Pancreas (tissue), 10 donors: Measurements from ENCODE around the gene DMRT2. TPM values are rescaled to one million over a fixed set of nuclear protein-coding genes. Genes with fewer than 3 reads are reported as not detected.

Experiments
- ATAC-seq, 4 donors: fragments of 200-7000 bp; cut with Tn5 transposase; one replicate each; pipeline versions ENCODE4 v1.8.0 to v1.9.1; 2020; ENCODE audit warnings: mild to moderate bottlenecking in 4 of 4, moderate library complexity in 4 of 4
- DNase-seq, 6 donors: peaks; one replicate each; pipeline ENCODE4 v3.0.0-alpha.2; 2020
- FAIRE-seq: peaks from 2 replicates; lab custom pipeline; 2012; peaks lifted over from hg19 to GRCh38; lab: Jason Lieb, UNC
- H3K27ac ChIP-seq, 4 donors: fragments of 200-600 bp; sonication (generic); 1 replicate in 3 of 4; 2 replicates in 1 of 4; pipeline versions ENCODE4 v1.5.0 to v1.8.0; 2020
- H3K27me3 ChIP-seq, 4 donors: fragments of 200-600 bp; one replicate each; pipeline ENCODE4 v1.8.0; 2021
- H3K36me3 ChIP-seq, 3 donors: fragments of 200-600 bp; sonication (generic) in 1 of 3; one replicate each; pipeline versions ENCODE4 v1.5.0 to v1.8.0; 2020 to 2021
- H3K4me1 ChIP-seq, 3 donors: fragments of 200-600 bp; one replicate each; pipeline ENCODE4 v1.8.0; 2021
- H3K4me3 ChIP-seq, 4 donors: fragments of 200-600 bp; sonication (generic) in 2 of 4; one replicate each; pipeline versions ENCODE4 v1.5.0 to v1.8.0; 2020 to 2021
- H3K9me3 ChIP-seq, 4 donors: fragments of 200-600 bp; one replicate each; pipeline ENCODE4 v1.8.0; 2021
- CTCF ChIP-seq, 4 donors: fragments of 200-600 bp; sonication (generic) in 3 of 4; IDR thresholded peaks; one replicate each; pipeline versions ENCODE4 v1.5.0 to v1.8.0; 2021; ENCODE audit warnings: antibody characterized with exemption in 4 of 4
- WGBS, 2 donors: extraction: QIAGEN DNeasy Blood & Tissue Kit; methylation state at CpG; one replicate each; pipeline ENCODE4 v1.1.7; 2013; 5-methylcytosine and 5-hydroxymethylcytosine counted together
- intact Hi-C, 3 donors: fragments of 100-400 bp; cut with DNase I; formaldehyde crosslinking; loops; one replicate each; pipeline versions ENCODE4 v1.11.1 to v1.14.2; 2022
- polyA plus RNA-seq, 2 donors: library from polyadenylated mRNA; stranded (reverse); fragments of 200-250 nt; gene quantifications; one replicate each; pipeline ENCODE4 v1.2.3, GENCODE V29; 2013
- total RNA-seq, 6 donors: library from RNA; stranded (reverse); fragmentation: NEBNext Ultra II Directional in 4 of 6; extraction: Animal tissue kit (Norgen Biotek cat#: 25700) in 4 of 6; gene quantifications; one replicate each; pipeline versions ENCODE4 v1.2.1 to v1.2.4, GENCODE V29; 2021 to 2023
- donor health status: healthy with polysubstance abuse.
- donor health status: DM: no; HTN: no; CAD: no; lungs with moderate emphysema.
- donor health status: DM: no; HTN: no; CAD: no.
- donor health status: control.
- donor health status: control.
- donor health status: Bipolar disorder and iron deficiency.
- donor health status: DM: yes; HTN: yes; CAD: no.
- donor health status: DM: no; HTN: no; CAD: no.
- donor health status: DM: no; HTN: no; CAD: no.
- donor health status: DM: yes; HTN: yes; CAD: no.

Gene DMRT2
- total and polyA plus RNA-seq, 8 donors: 0.07 to 0.14 TPM; not detected in 6

GRCh38 chr9:1077616-1078015 is 27.5 kb downstream of the DMRT2 start:
- Histone ChIP-seq H3K9me3 (no peaks in the 10 kb centered on the region), H3K4me1 (no peaks in the 10 kb centered on the region), H3K4me3 (no peak overlapping the region), H3K36me3 (no peaks in the 10 kb centered on the region), H3K27ac (no peak overlapping the region), H3K27me3 (peaks cover 0 to 10% (median 0%) of the 10 kb centered on the region in 4 donors)
- DNase-seq (no peak), ATAC-seq (no peak), FAIRE-seq (no peak)
- intact Hi-C loops: no loop called here
- 76 to 86% methylated on average over 2 of the region's 2 CpGs for WGBS, 2 donors
- no peak for TF ChIP-seq CTCF (IDR thresholded peaks at IDR 0.05)

GRCh38 chr9:1083325-1083913 is 33.3 kb downstream of the DMRT2 start:
- Histone ChIP-seq H3K4me3 (no peak overlapping the region), H3K27me3 (peaks cover 0 to 10% (median 2%) of the 10 kb centered on the region in 4 donors)
- ATAC-seq: peak in 3 of 4 donors; percentile 62 to 63 (median 62)

GRCh38 chr9:1085086-1085485 is 34.9 kb downstream of the DMRT2 start:
- intact Hi-C loops: no loop called here
- H3K36me3 ChIP-seq: no peaks in the 10 kb centered on the region
- TF ChIP-seq CTCF (IDR thresholded peaks at IDR 0.05): no peak
- no peaks in the 10 kb centered on the region for H3K9me3 ChIP-seq
- peaks cover 0 to 11% (median 5%) of the 10 kb centered on the region in 4 donors for H3K27me3 ChIP-seq
- DNase-seq (no peak), ATAC-seq (no peak), FAIRE-seq (no peak)
- no peak overlapping the region for H3K27ac ChIP-seq
- H3K4me1 ChIP-seq: no peaks in the 10 kb centered on the region
- WGBS, 2 donors: 75 to 91% methylated on average over 4 of the region's 4 CpGs
- no peak overlapping the region for H3K4me3 ChIP-seq

More at GRCh38 chr9:1083325-1083913, 33.3 kb downstream of the DMRT2 start:
- DNase-seq (peak in 4 of 6 donors; percentile 8 to 58 (median 18)), FAIRE-seq (no peak)
- WGBS, 2 donors: 9 to 13% methylated on average over 13 of the region's 13 CpGs
- Histone ChIP-seq H3K27ac (no peak overlapping the region), H3K36me3 (no peaks in the 10 kb centered on the region), H3K4me1 (no peaks in the 10 kb centered on the region), H3K9me3 (no peaks in the 10 kb centered on the region)
- no peak for TF ChIP-seq CTCF (IDR thresholded peaks at IDR 0.05)
- intact Hi-C loops: no loop called here

- Histone ChIP-seq H3K9me3 (no peaks in the 10 kb centered on the region), H3K4me3 (no peak overlapping the region), H3K27ac (no peak overlapping the region), H3K36me3 (no peaks in the 10 kb centered on the region), H3K27me3 (peaks cover 0 to 10% (median 5%) of the 10 kb centered on the region in 4 donors), H3K4me1 (no peaks in the 10 kb centered on the region)
- FAIRE-seq (no peak), DNase-seq (no peak), ATAC-seq (no peak)
- 55 to 67% methylated on average over 3 of the region's 3 CpGs for WGBS, 2 donors
- intact Hi-C loops: no loop called here
- no peak for TF ChIP-seq CTCF (IDR thresholded peaks at IDR 0.05)
Measured at GRCh38 chr9:1086517-1086916, 36.4 kb downstream of the DMRT2 start.

GRCh38 chr9:1087120-1087881 is 37.1 kb downstream of the DMRT2 start:
- TF ChIP-seq CTCF (IDR thresholded peaks at IDR 0.05): no peak
- no peaks in the 10 kb centered on the region for H3K4me1 ChIP-seq
- H3K27ac ChIP-seq: no peak overlapping the region
- FAIRE-seq (no peak), ATAC-seq (no peak), DNase-seq (no peak)
- H3K9me3 ChIP-seq: no peaks in the 10 kb centered on the region
- intact Hi-C loops: no loop called here
- peaks cover 0 to 9% (median 4%) of the 10 kb centered on the region in 4 donors for H3K27me3 ChIP-seq
- H3K4me3 ChIP-seq: no peak overlapping the region
- no peaks in the 10 kb centered on the region for H3K36me3 ChIP-seq
- WGBS, 2 donors: 70 to 75% methylated on average over 7 of the region's 7 CpGs
